Sciatic nerve (tissue), 2 donors: ENCODE measurements around the gene UBE2G1. TPM values are rescaled to one million over a fixed set of nuclear protein-coding genes. Genes with fewer than 3 reads are reported as not detected.
A peak's percentile ranks its signal among the peaks of the same experiment; 100 is the strongest.
"Not testable (repeated sequence)": the region's sequence is repeated elsewhere in the genome, so short reads cannot be mapped to it uniquely, and the experiment has no call there.

Experiments
- ATAC-seq: fragments of 200-7000 bp; cut with Tn5 transposase; one replicate; pipeline ENCODE4 v1.9.1; 2020; ENCODE audit warnings: mild to moderate bottlenecking, moderate library complexity
- DNase-seq: peaks from one replicate; pipeline ENCODE4 v3.0.0-alpha.2; 2020; ENCODE audit warnings: low spot score
- intact Hi-C: fragments of 100-400 bp; cut with DNase I; formaldehyde crosslinking; loops from one replicate; pipeline ENCODE4 v1.14.2; 2022
- total RNA-seq: library from RNA; stranded (reverse); fragmentation: NEBNext Ultra II Directional; extraction: Animal tissue kit (Norgen Biotek cat#: 25700); gene quantifications from one replicate; pipeline ENCODE4 v1.2.1, GENCODE V29; 2021
- donor health status: DM: no; HTN: no; CAD: no.
- donor health status: DM: no; HTN: no; CAD: no.

UBE2G1 gene
- total RNA-seq, 1 donor from 2014 or later, result 46.7 TPM

- ATAC-seq (no peak), DNase-seq (no peak)
- intact Hi-C loops, result no loop called here
These were observed 12.2 kb upstream of the UBE2G1 start for GRCh38 chr17:4378626-4379025.

DNA sequence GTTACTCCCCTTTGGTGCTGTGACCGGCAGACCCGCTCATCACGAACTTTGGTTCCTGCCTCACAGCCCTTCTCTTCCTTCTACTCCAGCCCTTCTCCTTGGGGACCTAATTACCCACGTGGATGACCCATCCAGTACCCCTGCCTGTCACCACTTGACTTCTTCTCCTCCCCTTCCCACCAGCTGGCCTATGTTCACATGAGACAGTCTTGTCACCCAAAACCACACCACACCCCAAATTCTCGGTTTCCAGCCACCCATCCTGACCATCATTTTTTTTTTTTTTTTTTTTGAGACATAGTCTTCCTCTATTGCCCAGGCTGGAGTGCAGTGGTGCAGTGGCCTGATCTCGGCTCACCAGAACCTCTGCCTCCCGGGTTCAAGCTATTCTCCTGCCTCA is 10.8 kb upstream of the UBE2G1 start:
- intact Hi-C loops, ATAC-seq, DNase-seq: not testable (repeated sequence)

DNA sequence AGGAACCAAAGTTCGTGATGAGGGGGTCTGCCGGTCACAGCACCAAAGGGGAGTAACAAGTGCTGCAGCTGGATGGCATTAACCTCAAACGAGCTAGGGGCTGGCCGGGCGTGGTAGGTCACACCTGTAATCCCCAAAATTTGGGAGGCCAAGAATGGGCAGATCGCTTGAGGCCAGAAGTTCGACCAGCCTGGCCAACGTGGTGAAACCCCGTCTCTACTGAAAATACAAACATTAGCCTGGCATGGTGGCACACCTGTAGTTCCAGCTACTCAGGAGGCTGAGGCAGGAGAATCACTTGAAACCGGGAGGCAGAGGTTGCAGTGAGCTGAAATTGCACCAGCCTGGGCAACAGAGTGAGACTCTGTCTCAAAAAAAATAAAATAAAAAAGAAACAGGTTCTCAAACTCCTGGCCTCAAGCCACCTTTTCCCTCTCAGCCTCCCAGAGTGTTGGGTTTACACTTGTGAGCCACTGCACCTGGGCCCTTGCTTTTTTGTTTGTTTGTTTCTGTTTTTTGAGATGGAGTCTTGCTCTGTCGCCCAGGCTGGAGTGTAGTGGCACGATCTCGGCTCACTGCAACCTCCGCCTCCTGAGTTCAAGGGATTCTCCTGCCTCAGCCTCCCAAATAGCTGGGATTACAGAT is 9.4 kb upstream of the UBE2G1 start:
- DNase-seq, ATAC-seq, intact Hi-C loops: not testable (repeated sequence)

DNA sequence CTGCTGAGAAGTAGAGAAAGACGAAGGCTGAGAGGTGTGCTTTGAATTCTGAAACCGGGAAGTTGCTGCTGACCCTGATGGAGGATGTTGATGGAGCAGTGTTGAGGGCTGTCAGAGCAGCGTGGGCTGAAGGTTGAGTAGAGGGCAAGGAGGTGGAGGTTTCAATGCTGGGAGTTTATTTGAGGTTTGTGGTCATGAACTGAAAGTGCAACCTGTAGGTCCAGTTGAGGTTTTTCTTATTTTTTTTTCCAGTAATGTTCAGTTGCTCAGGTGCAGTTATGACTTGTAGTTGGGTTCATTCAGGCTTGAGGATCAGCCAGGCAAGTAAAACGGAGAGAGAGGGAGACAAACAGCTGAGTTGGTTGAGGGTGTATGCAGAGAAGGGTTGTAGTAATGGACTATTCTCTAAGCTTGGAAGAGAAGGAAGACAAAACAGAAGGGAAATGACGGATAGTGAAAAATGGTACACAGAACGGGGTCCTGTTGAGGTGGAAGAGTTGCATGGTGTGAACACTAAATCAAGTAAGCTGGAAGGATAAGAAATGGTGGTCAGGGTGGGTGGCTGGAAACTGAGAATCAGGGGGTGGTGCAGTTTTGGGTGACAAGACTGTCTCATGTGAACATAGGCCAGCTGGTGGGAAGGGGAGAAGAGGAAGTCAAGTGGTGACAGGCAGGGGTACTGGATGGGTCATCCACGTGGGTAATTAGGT is 8.7 kb upstream of the UBE2G1 start:
- no peak for DNase-seq
- intact Hi-C loops, result no loop called here
- no peak for ATAC-seq

- intact Hi-C loops, result no loop called here
- no peak for DNase-seq
- no peak for ATAC-seq
These were observed 3.2 kb upstream of the UBE2G1 start for GRCh38 chr17:4369557-4370230.

DNA sequence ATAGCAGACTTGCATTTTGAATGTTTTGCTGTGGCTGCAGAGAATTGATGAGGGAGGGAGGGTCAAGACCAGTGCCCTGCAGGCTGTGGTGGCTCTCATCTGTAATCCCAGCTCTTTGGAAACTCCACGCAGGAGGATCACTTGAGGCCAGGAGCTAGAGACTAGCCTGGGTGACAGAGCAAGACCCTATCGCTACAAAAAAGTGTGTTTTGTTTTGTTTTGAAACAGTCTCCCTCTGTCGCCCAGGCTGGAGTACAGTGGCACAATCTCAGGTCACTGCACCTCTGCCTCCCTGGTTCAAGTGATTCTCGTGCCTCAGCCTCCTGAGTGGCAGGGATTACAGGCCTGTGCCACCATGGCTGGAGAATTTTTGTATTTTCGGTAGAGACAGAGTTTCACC is 1.9 kb upstream of the UBE2G1 start:
- no peak for ATAC-seq
- intact Hi-C loops, result no loop called here
- DNase-seq, result no peak

- intact Hi-C loops, DNase-seq, ATAC-seq: not testable (repeated sequence)
These were observed 702 bp upstream of the UBE2G1 start for GRCh38 chr17:4367177-4367576.

DNA sequence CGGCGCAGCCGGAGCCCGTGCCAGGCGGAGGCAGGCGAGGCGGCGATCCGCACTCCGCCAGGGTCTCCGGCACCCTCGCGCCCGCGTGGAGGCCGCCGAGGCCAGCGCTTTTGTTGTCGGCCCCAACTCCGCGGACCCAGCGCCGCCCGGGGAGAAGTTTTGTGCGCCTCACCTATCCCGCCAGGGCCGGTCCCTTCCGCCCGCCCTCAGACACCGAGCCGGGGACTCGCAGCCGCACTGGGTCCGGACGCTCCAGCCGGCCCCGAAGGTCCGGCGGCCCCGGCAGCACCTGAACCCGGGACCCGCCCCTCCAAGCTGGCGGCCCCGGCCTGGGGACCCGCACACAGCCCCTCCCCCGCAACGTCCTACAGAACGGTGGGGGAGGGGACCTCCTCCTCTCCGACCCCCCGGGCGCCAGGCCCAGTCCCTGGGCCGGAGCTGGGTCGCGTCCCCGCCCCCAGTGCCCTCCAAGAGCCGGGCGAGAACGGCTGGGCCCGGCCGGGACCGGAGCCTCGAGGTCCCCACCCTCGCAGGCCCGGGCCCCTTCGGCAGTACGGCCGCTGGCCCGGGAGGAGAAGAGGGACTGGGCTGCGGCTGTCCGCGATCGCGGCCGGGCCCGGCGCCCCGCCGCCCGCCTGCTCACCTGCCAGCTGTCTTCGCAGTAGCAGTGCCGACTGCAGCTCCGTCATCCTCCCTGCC is 698 bp downstream of the UBE2G1 start:
- intact Hi-C loops, result no loop called here
- peak; percentile 69 for DNase-seq
- peak; percentile 1 for ATAC-seq

DNA sequence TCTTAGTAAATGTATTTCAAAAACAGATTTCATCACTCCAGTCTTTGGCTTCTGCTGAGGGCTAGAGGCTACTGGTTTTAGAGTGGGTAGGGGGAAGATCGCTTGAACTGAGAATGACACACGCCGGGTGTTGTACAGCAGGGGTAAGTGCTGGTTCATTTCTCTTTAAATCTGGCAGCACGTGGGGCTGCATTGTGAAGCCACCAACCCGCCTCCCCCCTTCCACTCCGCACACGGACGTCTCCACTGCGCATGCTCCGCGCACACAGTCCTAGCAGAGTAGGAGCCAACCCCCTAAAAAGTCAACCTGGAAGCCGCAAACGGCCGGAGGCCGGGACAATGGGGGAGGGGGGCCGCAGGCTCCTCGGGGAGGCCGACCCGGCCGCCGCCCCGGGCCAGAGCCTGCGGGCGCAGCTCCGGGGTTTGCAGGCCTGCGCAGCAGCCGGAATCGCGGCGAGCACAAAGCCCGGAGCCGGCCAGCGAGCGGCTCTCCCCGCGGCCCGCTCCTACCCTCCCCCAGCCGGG is 1.3 kb downstream of the UBE2G1 start:
- peak; percentile 89 for ATAC-seq
- DNase-seq, result peak; percentile 93
- intact Hi-C loops, result no loop called here

- ATAC-seq, result no peak
These were observed 1.8 kb downstream of the UBE2G1 start for GRCh38 chr17:4364622-4365041.

GRCh38 chr17:4362141-4362540 is 4.3 kb downstream of the UBE2G1 start:
- ATAC-seq (no peak), DNase-seq (no peak)
- intact Hi-C loops, result no loop called here

More at GRCh38 chr17:4364622-4365041, 1.8 kb downstream of the UBE2G1 start:
- intact Hi-C loops, result no loop called here
- no peak for DNase-seq

DNA sequence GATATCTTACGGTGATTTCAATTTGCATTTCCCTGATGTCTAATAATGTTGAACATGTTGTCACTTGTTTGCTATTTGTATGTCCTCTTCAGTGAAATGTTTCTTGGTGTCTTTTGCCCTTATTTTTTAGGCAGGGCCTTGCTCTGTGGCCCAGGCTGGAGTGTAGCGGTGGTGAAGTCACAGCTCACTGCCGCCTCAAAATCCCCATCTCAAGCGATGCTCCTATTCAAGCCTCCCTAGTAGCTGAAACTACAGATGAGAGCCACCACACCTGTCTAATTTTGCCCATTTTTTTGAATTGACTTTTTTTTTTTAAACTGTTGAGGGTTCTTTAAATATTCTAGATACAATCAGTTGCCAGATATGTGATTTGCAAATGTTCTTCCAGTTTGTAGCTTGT is 8.3 kb downstream of the UBE2G1 start:
- ATAC-seq (no peak), DNase-seq (no peak)
- intact Hi-C loops, result no loop called here

- intact Hi-C loops, result no loop called here
- ATAC-seq, result no peak
- DNase-seq, result no peak
These were observed 8.8 kb downstream of the UBE2G1 start for GRCh38 chr17:4357671-4358070.

GRCh38 chr17:4357030-4357628 is 9.3 kb downstream of the UBE2G1 start:
- DNase-seq (no peak), ATAC-seq (no peak)
- intact Hi-C loops, result no loop called here

GRCh38 chr17:4354862-4355514 is 11.5 kb downstream of the UBE2G1 start:
- ATAC-seq, result no peak
- intact Hi-C loops, result no loop called here
- DNase-seq, result no peak

DNA sequence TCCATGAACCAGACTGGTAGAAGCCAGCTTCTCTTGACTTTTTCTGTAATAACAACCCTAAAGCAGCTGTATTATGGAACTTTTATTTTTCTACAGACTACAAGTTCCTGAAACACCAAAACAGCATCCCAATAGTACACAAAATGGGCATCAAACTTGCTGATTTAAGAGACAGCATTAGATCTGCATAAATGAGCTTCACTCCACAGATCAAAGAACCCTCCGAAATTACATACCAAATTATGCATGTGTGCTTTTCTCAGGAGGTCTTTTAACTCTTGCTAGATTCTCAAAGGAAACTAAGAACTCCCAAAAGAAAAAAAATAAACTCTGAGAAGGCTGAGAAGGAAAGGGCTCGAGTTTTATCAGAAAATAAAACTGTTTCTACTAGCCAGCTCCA is 12.3 kb downstream of the UBE2G1 start:
- intact Hi-C loops, result no loop called here
- DNase-seq (no peak), ATAC-seq (no peak)

GRCh38 chr17:4350214-4350613 is 16.3 kb downstream of the UBE2G1 start:
- ATAC-seq, intact Hi-C loops, DNase-seq: not testable (repeated sequence)

- intact Hi-C loops, result no loop called here
- no peak for DNase-seq
- ATAC-seq, result no peak
These were observed 20.8 kb downstream of the UBE2G1 start for GRCh38 chr17:4345581-4346252.
